Measurements from ENCODE around the gene HACL1.

DNA sequence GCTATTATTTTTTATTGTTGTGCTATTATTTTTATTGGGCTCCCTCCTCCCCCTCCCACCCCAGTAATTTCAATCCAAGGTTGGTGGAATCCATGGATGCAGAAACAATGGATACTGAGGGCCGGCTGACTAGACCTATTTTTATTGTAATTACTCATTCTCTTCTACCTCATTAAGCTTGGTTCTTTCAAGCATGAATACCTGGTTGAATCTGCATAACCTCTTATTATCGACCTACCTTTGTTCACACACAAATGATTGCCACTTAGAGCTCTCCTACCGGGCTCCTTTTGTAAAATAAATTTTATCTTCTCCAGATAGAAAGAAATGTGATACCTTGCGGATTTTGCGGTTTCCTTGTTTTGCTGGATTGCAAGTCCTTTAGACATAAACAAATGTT is 31.8 kb upstream of the HACL1 start:
- TF ChIP-seq, protein P1, sequence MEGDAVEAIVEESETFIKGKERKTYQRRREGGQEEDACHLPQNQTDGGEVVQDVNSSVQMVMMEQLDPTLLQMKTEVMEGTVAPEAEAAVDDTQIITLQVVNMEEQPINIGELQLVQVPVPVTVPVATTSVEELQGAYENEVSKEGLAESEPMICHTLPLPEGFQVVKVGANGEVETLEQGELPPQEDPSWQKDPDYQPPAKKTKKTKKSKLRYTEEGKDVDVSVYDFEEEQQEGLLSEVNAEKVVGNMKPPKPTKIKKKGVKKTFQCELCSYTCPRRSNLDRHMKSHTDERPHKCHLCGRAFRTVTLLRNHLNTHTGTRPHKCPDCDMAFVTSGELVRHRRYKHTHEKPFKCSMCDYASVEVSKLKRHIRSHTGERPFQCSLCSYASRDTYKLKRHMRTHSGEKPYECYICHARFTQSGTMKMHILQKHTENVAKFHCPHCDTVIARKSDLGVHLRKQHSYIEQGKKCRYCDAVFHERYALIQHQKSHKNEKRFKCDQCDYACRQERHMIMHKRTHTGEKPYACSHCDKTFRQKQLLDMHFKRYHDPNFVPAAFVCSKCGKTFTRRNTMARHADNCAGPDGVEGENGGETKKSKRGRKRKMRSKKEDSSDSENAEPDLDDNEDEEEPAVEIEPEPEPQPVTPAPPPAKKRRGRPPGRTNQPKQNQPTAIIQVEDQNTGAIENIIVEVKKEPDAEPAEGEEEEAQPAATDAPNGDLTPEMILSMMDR (conservative IDR thresholded peaks at IDR 0.05; ENCODE audit: low read depth, low read length) = no peak
- TF ChIP-seq EZH2 (IDR thresholded peaks at IDR 0.05; ENCODE audit: low read length, unreplicated experiment) = no peak
